ENCODE data around the gene PTH. TPM values are rescaled to one million over a fixed set of nuclear protein-coding genes. Genes with fewer than 3 reads are reported as not detected.

Gene PTH
- total RNA-seq (not detected in 2 replicates), polyA plus RNA-seq (not detected in 2 replicates), polyA minus RNA-seq (not detected in 2 replicates), Bru-seq, nascent RNA (not detected), BruChase-seq, experiment 1, labeled RNA remaining after a 6-hour chase (not detected), BruChase-seq, experiment 2, labeled RNA remaining after a 2-hour chase (not detected)
- not detected in 2 replicates for polyA plus RNA-seq (2011; cell fraction: cytosol; rRNA removed)
- polyA plus RNA-seq (2011; cell fraction: nucleus; rRNA removed) = not detected in 2 replicates
- polyA plus RNA-seq (2012) = not detected in 2 replicates
- polyA minus RNA-seq (2011; cell fraction: cytosol; rRNA and poly(A)+ RNA removed) = not detected
- not detected in 2 replicates for polyA minus RNA-seq (2011; cell fraction: nucleus; rRNA and poly(A)+ RNA removed)
- long read RNA-seq = 0 reads

- CTCF ChIA-PET = interaction anchor here (1.7 kb wide), 1 partner anchor 9 kb away, joined by 5 read pairs; no protein-coding TSS in a partner anchor
- FAIRE-seq = no peak
- BruUV-seq (replicated peaks) = no TSS peak
These were observed at the start of gene PTH for GRCh38 chr11:13495929-13496328. Gene PTH, minus strand, starts transcription at chr11:13495997. Its CDS starts 3,142 bp downstream, at chr11:13492855.

More at GRCh38 chr11:13495929-13496328, at the start of gene PTH:
- Histone ChIP-seq H3K4me2 (ENCODE audit: insufficient read depth, low read length) (no peak within 1 kb of the TSS), H3K27ac (ENCODE audit: insufficient read depth, low read depth, low read length) (no peak within 1 kb of the TSS), H3K27me3 (ENCODE audit: control insufficient read depth in 2 of 2, insufficient read depth in 2 of 2, low read length in 2 of 2) (peaks cover 4 to 26% of the 10 kb centered on the region in 2 experiments), H3K9me1 (replicated peaks; ENCODE audit: control insufficient read depth, extremely low read depth, insufficient read depth, low read length) (no peaks in the 10 kb centered on the region), H4K20me1 (replicated peaks; ENCODE audit: control insufficient read depth, extremely low read depth, insufficient read depth, low read length) (no peaks in the 10 kb centered on the region), H3K4me1 (ENCODE audit: control insufficient read depth, extremely low read depth, insufficient read depth, low read length) (no peaks in the 10 kb centered on the region), H3K9me3 (replicated peaks; ENCODE audit: control insufficient read depth, insufficient read depth, low read length) (no peaks in the 10 kb centered on the region), H2AFZ (ENCODE audit: low read depth, low read length) (no peak within 1 kb of the TSS), H3K79me2 (ENCODE audit: control insufficient read depth, insufficient read depth, low read length) (no peaks in the 10 kb centered on the region), H3K4me3 (replicated peaks in 1 of 3; ENCODE audit: insufficient read depth in 1 of 3, low read depth in 1 of 3, low read length in 3 of 3) (no peak within 1 kb of the TSS), H3K9ac (replicated peaks; ENCODE audit: extremely low read depth, insufficient read depth, low read length) (no peak within 1 kb of the TSS), H3K36me3 (ENCODE audit: control insufficient read depth in 2 of 2, extremely low read depth in 1 of 2, insufficient read depth in 2 of 2, low read length in 2 of 2) (no peaks in the 10 kb centered on the region)
- dilution Hi-C loops (cut with MboI; ENCODE audit: extremely low pct_ligation_motif_present, low sequenced_read_pairs) (no loop called here), intact Hi-C loops (cut with micrococcal nuclease) (no loop called here)
- TF ChIP-seq GATA2 (IDR thresholded peaks at IDR 0.05; ENCODE audit: insufficient read depth, insufficient read length, low read depth, low read length) = no peak
- no peak for TF ChIP-seq FOS (IDR thresholded peaks at IDR 0.05; ENCODE audit: borderline replicate concordance, insufficient read depth, low read length)
- TF ChIP-seq, protein P1, sequence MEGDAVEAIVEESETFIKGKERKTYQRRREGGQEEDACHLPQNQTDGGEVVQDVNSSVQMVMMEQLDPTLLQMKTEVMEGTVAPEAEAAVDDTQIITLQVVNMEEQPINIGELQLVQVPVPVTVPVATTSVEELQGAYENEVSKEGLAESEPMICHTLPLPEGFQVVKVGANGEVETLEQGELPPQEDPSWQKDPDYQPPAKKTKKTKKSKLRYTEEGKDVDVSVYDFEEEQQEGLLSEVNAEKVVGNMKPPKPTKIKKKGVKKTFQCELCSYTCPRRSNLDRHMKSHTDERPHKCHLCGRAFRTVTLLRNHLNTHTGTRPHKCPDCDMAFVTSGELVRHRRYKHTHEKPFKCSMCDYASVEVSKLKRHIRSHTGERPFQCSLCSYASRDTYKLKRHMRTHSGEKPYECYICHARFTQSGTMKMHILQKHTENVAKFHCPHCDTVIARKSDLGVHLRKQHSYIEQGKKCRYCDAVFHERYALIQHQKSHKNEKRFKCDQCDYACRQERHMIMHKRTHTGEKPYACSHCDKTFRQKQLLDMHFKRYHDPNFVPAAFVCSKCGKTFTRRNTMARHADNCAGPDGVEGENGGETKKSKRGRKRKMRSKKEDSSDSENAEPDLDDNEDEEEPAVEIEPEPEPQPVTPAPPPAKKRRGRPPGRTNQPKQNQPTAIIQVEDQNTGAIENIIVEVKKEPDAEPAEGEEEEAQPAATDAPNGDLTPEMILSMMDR (IDR thresholded peaks at IDR 0.05; ENCODE audit: extremely low read depth in 1 of 2, insufficient read depth in 1 of 2, low read depth in 1 of 2, low read length in 2 of 2) = no peak
- TF ChIP-seq JUN (IDR thresholded peaks at IDR 0.05; ENCODE audit: borderline replicate concordance, insufficient read depth, insufficient read length, low read depth) = no peak
- TF ChIP-seq EZH2 (IDR thresholded peaks at IDR 0.05; ENCODE audit: borderline replicate concordance, low read depth, low read length, severe bottlenecking) = no peak
- TF ChIP-seq MAX (IDR thresholded peaks at IDR 0.05; ENCODE audit: insufficient read depth, insufficient read length) = no peak
- TF ChIP-seq POLR2A (IDR thresholded peaks at IDR 0.05; ENCODE audit: low read depth, low read length) = no peak
- no peak for TF ChIP-seq MYC (IDR thresholded peaks at IDR 0.05; ENCODE audit: low read depth, low read length)
- no peak for TF ChIP-seq POLR2AphosphoS5 (IDR thresholded peaks at IDR 0.05; ENCODE audit: insufficient read depth, low read depth, low read length)
- no peak for DNase-seq (ENCODE audit: low read depth, low spot score)
- POLR2A ChIA-PET = no interaction called here
